ENCODE measurements around the gene PIK3R6.

PIK3R6 gene

DNA sequence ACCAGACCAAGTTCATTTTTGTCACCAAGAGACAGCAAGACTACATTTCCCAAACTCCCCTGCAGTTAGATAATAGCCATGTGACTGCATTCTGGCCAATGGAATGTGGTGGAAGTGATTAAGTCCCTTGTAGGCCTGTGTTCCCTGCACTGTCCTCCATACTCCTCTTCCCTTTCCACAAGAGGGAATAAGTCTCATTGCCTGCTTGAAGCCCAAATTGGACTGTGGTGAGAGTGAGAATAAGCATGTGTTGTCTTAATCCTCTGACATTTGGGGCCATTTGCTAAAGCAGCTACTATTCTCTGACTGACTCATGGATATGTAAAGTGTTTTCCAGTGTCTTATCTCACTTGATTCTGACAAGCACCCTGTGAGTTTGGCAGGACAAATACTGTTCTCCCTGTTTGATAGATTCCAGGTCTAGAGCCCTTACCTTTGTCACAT, 20.7 kb downstream of the PIK3R6 start:
- no peak for DNase-seq

DNA sequence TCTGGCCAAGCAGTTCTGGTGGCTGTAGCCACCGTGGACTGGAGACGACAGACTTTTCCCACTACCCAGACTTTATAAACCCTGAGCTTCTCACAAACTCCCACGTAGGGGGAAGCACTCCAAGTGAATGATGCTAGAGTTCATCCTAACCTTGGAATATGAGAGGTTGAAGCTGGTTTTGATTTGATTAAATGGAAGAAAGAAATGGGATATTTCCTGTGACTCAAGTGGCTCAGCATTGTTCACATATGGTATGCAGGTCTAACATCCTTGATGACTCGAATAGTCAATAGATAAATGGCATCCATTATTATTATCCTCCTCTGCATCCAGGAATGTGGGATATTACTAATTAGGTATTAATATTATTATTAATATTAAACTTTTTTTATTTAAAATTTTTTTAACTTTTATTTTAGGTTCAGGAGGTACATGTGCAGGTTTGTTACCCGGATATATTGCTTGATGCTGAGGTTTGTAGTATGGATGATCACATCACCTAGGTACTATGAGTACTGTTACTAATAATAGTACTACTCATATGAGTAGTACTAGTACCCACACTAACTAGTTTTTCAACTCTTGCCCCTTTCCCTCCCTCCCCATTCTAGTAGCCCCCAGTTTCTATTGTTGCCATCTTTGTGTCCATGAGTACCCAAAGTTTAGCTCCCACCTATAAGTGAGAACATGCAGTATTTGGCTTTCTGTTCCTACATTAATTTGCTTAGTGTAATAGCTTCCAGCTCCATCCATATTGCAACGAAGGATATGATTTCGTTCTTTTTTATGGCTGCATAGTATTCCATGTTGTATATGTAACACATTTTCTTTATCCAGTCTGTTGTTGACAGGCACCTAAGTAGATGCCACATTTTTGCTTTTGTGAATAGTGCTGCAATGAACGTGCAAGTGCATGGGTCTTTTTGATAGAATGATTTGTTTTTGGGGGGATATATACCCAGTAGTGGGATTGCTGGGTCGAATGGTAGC, 22.9 kb downstream of the PIK3R6 start:
- DNase-seq: no peak

DNA sequence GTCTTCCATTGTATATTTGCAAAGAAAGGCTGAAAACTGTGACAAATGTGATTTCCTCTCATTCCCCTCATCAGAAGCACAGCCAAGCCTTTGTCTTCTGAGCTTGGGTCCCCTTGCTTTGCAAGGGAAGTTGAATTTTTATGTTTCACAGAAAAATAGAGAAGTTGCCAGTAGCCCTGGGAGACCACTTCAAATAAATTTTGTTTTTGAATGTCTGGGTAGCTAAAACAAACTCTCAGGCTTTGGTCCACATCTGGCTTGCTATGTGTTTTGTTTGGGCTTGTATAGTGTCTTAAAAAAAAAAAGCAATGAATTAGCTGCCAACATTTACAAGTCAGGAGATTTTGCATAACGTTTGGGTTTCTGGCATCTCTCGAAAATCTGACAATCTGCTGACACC, 24.1 kb downstream of the PIK3R6 start:
- DNase-seq: no peak

DNA sequence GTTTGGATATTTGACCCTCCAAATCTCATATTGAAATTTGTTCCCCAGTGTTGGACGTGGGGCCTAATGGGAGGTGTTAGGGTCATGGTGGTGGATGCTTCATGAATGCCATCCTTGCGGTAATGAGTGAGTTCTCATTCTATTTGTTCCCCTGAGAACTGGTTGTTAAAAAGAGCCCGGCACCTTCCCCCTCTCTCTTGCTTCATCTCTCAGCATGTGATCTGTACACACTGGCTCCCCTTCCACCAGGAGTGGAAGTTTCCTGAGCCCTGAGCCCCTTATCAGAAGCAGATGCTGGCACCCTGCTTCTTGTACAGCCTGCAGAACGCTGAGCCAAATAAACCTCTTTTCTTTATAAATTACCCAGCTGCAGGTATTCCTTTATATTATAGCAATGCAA, 25.6 kb downstream of the PIK3R6 start:
- DNase-seq: no peak

DNA sequence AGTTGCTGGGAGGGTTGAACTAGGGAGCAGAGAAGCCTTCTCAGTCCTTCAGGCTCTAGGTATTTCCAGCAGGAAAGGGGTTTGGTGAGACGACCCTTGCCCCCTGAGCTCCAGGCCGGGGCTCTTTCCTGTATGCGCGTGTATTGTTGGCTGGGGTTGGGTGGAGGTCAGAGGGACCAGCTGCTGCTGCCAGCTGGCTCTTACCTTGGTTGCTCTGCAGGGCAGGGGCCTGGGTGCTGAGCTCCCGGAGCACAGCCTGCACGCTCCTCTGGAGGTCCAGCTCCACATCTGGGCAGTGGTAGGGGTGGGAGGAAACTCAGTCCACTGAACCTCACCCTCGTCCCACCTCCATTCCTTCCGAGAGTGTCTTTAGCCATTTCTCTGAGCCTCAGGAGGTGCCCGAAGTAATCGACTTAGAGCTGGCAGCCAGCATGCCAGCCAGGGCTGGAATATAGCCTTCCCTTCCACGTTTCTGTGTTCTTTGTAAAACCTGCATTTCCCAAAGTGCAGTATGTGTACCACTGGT, 28.0 kb downstream of the PIK3R6 start:
- no peak for DNase-seq

DNA sequence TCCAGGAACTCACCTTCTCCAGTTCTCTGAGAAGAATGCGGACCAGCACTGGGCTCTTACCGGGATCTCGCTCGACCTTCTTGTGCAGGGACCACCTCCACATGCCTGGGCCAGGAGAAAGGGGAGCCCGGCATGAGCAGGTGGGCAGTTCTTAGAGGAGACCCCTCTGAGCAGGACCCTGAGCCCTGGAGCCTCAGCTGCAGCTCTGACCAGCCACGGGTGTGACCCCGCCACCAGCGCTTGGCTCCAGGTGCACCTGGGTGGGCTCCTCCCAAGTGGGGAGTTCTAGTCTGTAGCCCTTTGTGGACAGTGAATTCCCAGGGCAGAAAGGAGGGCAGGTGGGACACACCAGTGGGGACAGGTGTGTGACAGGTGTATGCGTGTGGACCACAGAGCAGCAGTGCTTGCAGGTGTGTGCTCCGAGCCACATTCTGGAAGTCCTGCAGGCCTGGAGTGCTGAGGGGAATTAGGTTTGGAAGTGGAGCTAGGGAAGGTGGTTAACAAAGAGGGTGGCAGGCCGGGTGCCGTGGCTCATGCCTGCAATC, 28.9 kb downstream of the PIK3R6 start:
- DNase-seq: no peak

DNA sequence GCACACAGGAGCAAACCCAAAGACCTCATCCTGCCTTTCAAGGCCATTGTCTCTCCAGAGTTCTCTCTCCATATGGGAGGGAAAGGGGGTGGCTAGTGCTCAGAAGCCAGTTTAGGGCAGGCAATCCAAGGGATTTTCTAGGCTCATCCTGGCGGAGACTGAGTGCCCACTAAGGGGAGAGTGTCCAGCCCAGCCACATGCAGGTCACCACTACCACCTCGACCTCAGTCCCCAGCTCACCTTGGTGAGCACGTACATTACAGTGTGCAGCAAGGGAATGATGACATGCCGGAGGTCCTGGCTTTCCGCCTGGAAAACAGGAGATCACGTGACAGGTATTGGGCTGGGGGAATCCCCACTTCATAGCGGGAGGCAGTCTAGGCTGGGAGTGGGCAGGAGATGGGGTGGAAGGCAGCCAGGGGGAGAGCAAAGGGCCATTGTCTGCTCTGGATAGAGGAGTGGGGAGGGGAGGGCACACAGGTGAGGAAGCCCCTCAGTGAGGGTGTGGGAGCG, 29.9 kb downstream of the PIK3R6 start:
- DNase-seq: no peak

DNA sequence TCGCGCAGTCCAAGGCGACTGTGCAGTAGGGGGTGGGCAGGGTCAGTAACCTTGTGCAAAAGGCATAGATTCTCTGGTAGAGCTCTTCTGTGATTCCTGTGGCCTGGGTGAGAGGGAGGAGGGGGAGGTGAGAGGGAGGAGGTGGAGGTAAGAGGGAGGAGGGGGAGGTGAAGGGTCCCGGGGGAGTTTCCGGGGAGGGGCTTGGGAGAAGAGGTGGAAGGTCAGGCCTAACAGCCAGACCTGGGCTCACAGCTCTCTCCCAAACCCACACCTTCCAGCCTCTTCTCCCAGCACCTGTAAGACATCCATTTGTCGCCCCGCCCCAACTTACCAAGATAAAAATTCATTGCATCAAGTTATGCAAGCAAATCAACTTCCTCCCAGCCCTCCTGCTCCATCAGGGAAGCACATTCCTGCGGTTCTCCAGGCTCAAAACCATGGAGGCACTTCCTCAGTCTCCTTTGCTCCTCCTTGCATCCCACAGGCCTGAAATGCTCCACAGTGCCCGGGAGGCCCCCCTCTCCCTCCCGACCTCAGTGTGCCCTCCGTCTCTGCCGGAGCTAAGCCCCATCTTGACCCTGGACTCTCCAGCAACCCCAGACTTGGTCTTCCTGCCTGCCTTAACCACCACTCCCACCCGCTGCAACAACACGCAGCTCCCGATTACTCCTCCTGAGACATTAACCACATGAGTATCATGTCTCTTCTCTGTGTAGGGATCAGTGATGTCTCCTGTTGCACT, 30.5 kb downstream of the PIK3R6 start:
- no peak for DNase-seq

DNA sequence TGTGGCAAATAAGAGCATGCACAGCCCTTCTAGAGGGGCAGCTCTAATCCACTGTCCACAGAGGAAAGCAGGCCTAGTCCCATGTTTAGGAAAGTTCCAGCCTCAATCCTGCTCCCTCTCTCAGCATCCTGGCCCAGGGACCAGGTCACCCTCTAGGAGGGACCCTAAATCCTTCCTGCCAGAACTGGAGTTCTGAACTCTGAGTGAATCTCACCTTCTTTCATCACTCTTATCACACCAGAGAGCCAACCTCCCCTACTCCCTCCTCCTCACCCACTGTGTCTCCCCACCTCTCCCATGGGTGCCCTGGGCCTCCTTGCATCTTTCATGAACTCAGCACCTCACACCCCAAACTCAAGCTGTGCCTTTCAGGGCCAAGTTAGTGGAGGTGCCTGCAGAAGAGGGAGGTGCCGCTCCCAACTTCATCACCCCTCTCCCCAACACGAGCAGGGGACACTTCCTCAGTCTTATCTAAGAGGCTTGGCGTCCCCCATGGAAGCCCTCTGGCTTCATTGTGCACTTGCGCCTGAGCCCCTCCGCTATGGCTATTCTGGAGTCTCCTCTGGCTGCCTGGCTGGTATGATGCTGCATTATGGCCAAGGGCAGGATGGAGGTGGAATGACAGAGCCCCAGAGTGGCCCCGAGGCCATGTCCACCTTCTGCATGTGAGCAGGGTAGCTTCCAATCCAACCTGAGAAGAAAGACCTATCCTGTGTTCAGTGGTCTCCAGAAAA, 31.7 kb downstream of the PIK3R6 start:
- no peak for DNase-seq

DNA sequence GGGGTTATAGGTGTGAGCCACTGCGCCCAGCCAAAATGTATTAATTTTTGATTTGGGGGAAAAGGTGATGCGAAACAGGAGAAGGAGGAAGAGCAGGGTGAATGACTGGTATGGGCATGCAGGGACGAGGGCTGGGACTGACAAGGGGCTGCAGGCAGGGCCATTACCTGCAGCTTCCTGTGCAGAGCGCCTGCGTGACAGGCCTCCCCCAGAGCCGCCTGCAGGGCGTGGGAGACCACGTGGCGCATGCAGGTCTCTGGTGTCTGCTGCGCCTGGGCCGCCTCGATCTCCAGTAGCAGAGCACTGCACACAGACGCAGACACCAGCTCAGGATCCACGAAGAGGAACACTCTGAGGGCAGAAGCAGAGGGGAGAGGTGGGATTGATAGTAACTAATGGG, 32.4 kb downstream of the PIK3R6 start:
- no peak for DNase-seq

DNA sequence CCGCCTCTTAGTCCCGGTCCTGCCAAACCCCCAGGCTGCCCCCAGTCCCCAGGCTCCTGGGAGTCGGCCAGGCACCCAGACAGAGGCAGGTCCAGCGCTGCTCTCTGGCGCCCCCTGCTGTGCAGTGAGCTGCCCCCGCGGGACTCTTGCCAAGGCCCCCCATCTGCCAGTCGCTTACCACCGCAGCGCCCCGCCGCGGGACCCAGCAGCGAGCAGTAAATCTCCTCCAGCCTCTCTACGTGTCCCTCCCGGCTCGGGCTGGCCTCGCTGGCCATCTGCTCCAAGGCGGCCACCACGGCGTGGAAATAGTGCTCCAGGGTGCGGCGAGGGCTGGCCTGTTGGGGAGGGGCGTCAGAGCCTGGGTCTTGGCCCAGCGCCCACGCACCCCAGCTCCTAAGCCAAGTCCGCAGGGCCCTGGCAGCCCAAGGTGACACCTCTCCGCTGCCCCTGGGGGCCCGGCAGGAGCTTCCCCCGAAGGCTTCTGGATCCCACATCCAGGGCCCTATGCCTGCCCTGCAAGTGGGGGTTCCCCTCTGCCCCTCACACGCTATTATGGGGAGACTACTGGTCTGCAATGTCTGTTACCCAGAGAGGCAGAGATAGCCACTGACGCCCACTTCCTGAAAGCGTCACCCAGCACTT, 34.6 kb downstream of the PIK3R6 start:
- DNase-seq: no peak

DNA sequence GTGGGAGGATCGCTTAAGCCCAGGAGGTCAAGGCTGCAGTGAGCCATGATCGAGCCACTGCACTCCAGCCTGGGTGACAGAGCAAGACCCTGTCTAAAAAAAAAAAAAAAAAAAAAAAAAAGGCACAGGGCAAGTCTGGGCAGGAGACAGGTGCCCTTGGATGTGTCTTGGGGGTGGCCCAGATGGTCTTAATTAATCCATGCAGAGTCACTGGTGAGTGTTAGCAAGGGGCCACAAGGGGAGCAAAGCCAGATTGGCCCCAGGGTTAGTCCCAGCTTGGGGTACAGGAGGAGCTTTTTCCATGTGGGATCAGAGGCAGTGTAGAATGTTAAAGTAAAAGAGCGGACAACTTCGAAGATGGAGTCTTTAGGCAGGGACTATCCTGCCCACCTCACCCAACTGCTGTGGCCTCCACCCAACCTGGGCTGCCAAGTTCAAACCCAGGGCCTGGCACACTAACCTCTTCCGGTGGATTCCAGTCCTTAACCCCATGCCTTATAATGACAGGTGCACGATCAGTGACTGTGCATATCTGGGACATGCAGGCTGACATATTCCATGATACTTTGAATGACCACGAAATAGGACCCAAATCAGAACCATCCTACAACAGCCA, 36.1 kb downstream of the PIK3R6 start:
- DNase-seq: no peak

DNA sequence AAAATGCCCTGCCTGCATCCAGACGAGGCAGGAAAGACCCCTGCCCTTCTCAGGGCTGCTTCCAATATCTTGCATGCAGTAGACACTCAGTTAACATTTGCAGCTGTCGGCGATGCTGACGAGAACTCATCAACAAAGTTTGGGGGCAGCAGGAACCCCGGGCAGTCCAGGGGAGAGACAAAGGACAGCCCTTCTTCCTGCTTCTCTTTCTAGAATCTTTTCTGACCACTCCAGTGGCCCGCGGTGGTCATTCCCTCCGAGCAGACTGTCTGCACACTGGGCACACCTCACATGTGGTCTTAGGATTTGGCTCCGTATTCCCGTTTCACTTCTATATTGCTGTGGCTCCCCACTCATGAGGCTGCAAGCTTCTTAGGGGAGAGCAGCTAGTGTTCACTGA, 37.3 kb downstream of the PIK3R6 start:
- DNase-seq: no peak

DNA sequence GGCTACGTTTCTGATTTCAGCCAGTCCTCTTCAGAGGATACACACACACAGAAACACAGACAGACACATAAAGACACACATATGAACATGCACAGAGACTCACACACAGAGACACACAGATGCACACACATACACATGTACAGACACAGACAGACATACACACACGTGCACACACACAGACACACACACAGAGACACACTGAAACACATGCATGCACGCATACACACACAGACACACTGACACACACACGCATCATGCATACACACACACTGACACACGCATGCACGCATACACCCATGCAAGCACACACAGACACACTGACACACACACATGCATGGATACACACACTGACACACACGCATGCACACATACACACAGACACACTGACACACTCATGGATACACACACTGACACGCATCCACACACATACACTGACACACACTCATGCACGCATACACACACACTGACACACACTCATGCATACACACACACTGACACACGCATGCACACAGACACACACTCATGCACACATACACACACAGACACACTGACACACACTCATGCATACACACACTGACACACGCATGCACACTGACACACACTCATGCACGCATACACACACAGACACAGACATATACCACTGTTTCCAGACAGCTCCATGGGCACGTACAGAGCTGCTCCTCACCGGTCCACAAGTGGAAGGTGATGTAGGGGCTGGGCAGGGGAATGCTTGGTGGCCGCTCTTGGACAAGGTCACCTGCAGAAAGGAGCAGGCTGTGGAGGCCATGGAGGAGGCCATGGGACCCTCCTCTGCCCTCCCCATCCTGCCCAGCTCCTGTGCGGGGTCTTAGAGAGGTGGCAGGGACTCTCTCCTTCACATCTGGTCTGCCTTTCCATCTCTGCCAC, 38.2 kb downstream of the PIK3R6 start:
- DNase-seq: no peak

DNA sequence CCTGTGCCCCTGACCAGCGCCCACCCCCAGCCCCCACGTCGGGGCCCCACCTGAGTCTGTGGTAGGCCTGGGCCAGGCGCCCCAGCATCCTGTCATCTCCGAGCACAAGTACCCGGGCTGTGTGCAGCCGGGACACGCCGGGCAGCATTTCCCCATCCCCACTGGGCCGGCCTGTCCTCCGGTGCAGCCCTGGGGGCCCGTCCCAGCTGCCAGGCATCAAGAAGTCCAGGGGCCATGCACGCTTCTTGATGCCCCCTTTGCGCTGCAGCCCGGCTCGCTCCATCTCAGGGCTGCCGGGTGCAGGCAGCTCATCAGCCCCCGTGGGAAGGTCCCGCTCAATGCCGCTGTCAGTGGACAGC, 39.0 kb downstream of the PIK3R6 start:
- no peak for DNase-seq

DNA sequence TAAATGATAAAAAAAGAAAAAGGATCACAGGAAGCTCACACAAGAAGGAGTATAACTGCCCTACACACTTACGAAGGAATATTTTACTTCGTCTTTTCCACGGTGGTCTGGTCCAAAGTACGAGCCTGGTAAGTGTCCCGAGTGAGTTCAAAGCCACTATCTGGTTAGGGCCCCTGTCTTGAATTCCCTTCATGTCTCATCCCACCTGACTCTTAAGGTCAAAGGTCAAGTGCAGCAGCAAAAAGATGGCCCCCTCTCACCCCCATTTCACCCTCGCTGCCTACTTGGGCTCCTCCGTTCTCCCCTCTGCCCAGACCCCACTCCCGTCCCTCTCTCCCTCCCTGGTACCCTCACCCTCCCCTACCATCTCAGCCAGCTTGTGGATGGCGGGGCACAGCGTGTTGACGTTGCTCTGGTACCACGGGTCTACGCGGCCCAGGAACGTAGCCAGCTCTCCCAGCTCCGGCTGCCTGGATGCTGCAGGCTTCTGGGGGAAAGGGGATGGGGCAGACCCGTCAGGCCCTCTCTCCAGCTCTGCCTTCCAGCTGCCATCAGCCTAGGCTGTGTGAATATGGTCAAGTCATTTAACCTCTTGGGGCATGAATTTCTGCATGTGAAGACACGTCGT, 40.6 kb downstream of the PIK3R6 start:
- DNase-seq: no peak

DNA sequence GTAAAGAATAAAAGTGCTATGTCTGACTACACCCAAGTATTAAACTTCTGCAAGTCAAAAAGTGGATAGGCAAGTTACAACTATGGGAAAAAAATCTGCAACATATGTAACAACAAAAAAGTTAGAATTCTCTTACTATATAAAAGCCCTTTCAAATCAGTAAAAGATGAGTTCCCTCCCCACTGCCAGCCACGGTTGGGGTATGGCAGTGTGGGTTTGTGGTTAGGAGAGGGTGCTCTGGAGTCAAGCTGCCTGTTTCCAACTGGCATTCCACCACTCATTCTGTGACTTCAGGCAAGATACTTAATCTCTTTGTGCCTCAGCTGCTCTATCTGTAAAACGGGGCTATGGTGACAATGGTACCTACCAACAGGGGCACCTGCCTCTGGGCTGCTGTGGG, 41.7 kb downstream of the PIK3R6 start:
- DNase-seq: no peak

DNA sequence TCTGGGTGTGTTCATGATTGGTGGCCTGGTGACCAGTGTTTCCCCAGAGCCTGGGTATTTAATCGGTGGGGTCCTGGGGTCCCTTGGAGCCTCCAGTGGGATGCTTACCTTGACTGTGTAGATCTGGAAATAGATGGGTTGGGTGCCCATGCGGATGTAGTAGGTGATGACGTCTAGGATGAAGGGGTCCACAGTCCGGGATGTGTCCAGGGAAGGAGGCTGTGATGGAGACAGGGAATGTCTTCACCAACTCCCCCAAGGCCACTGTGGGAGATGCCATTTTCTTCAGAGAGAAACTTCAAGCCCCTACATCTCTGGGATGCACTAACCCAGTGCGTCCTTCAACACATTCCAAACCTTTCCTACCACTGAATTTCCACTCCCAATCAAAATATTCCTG, 44.2 kb downstream of the PIK3R6 start:
- DNase-seq: no peak

DNA sequence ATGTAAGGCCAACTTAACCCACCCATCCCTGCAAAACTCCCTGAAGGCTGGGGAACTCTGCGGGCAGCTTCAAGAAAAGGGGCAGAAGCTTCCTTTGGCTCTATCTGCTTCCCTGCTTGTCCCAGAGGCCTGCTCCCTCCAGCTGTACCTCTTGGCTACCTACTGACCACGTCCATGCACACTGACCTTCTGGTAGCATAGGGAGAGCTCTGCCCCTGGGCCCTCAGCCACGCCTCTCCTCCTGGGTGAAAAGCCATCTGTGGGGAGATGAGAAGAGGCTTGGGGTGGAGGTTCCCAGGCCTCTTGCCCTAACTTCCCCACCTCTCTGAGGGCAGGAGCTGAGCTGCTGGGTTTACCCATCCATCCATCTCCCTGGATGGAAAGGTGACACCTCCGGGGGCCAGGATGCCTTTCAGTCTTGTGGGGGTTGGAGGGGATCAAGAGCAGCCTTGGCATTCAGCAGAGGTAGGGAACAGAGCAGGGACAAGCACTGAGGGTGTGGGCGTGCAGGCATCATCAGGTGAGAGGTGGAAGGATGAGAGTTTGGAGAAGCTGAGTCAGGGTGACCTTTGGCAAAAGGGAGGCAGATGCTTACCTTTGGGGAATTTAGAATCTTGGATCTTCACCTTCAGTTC, 45.0 kb downstream of the PIK3R6 start:
- no peak for DNase-seq

Measured in activated naive CD4-positive, alpha-beta T cell (primary cell).